Activated CD4-positive, alpha-beta T cell treated with anti-CD3 and anti-CD28 coated beads, Interleukin-2, amount 10 ng/mL, durations not matched to agents 7 days and 5 days (primary cell): Measurements from ENCODE around the gene UBXN1. TPM values are rescaled to one million over a fixed set of nuclear protein-coding genes. Genes with fewer than 3 reads are reported as not detected.

ENCODE experiments used
- CTCF ChIA-PET: fragments of 350-600 bp; sonication (Branson Sonifier 250); formaldehyde crosslinking; loops from one replicate; lab custom pipeline; 2021; ENCODE audit warnings: antibody characterized with exemption; lab: Charles Lee
- POLR2A ChIA-PET: fragments of 350-600 bp; sonication (Branson Sonifier 250); formaldehyde crosslinking; loops from one replicate; lab custom pipeline; 2021; ENCODE audit warnings: antibody characterized with exemption; lab: Charles Lee
- DNase-seq: peaks from one replicate; pipeline ENCODE4 v3.0.0-alpha.2; 2020
- H3K27ac Mint-ChIP-seq: one replicate; pipeline ENCODE4 v1.8.0; 2021; ENCODE audit warnings: mild to moderate bottlenecking, moderate library complexity, mixed read lengths
- H3K27me3 Mint-ChIP-seq: one replicate; pipeline ENCODE4 v1.8.0; 2021; ENCODE audit warnings: mixed read lengths
- H3K36me3 Mint-ChIP-seq: one replicate; pipeline ENCODE4 v1.8.0; 2021; ENCODE audit warnings: low read depth, mixed read lengths
- H3K4me1 Mint-ChIP-seq: one replicate; pipeline ENCODE4 v1.8.0; 2021; ENCODE audit warnings: mixed read lengths
- H3K4me3 Mint-ChIP-seq: one replicate; pipeline ENCODE4 v1.8.0; 2021; ENCODE audit warnings: mild to moderate bottlenecking, moderate library complexity, mixed read lengths
- H3K9me3 Mint-ChIP-seq: one replicate; pipeline ENCODE4 v1.8.0; 2021; ENCODE audit warnings: mixed read lengths
- total RNA-seq, 2 experiments: library from RNA; stranded (reverse); gene quantifications; one replicate each; pipeline ENCODE4 v1.2.3, GENCODE V29; 2021

UBXN1 gene
- total RNA-seq: 100 to 1,000 TPM; 126 to 146 TPM

GRCh38 chr11:62678770-62679696, at the start of gene UBXN1:
UBXN1 (minus strand) TSS chr11:62679073; CDS start chr11:62678923, 150 bp downstream.
- no peaks in the 10 kb centered on the region for H3K27me3 Mint-ChIP-seq
- CTCF ChIA-PET: interaction anchor here (0.7 to 2.4 kb wide), 7 partner anchors 7 to 202 kb away, joined by 3 to 11 read pairs (median 4); partner anchors contain the start of genes LBHD1, LRRN4CL, SLC3A2 and TUT1

GRCh38 chr11:62728171-62728988, 49.5 kb upstream of the UBXN1 start, which contains the start of gene TTC9C:
TTC9C (plus strand) TSS chr11:62728486; CDS start chr11:62728849, 363 bp downstream.
- Mint-ChIP-seq H3K9me3 (no peaks in the 10 kb centered on the region), H3K4me1 (peaks cover 50% of the 10 kb centered on the region), H3K27me3 (no peaks in the 10 kb centered on the region), H3K4me3 (peak within 1 kb of the TSS; percentile 96), H3K36me3 (peaks cover 60% of the 10 kb centered on the region), H3K27ac (peak within 1 kb of the TSS; percentile 98)
- CTCF ChIA-PET: interaction anchor here (0.6 to 2.9 kb wide), 9 partner anchors 10 to 304 kb away, joined by 3 to 13 read pairs (median 3); partner anchors contain the start of genes POLR2G, SLC3A2, TUT1 and ZBTB3
- POLR2A ChIA-PET: interaction anchor here (0.5 to 1.0 kb wide), 4 partner anchors 8 to 539 kb away, joined by 3 to 9 read pairs (median 3); partner anchors contain the start of gene SLC3A2
- peak; percentile 89 for DNase-seq

More at GRCh38 chr11:62678770-62679696, at the start of gene UBXN1:
- H3K9me3 Mint-ChIP-seq: no peaks in the 10 kb centered on the region
- DNase-seq: peak; percentile 89
- H3K27ac Mint-ChIP-seq: peak within 1 kb of the TSS; percentile 92
- H3K4me3 Mint-ChIP-seq: peak within 1 kb of the TSS; percentile 90
- peaks cover 42% of the 10 kb centered on the region for H3K4me1 Mint-ChIP-seq
- peaks cover 26% of the 10 kb centered on the region for H3K36me3 Mint-ChIP-seq
- POLR2A ChIA-PET: interaction anchor here (1.0 to 1.4 kb wide), 2 partner anchors 13 to 14 kb away, joined by 7 to 8 read pairs; partner anchors contain the start of genes C11orf98 and CSKMT

GRCh38 chr11:62727872-62728170, 48.9 kb upstream of the UBXN1 start:
- Mint-ChIP-seq H3K4me1 (peaks cover 49% of the 10 kb centered on the region), H3K27ac (peak overlapping the region; percentile 98), H3K36me3 (peaks cover 60% of the 10 kb centered on the region), H3K27me3 (no peaks in the 10 kb centered on the region), H3K9me3 (no peaks in the 10 kb centered on the region), H3K4me3 (peak overlapping the region; percentile 96)
- CTCF ChIA-PET: interaction anchor here (0.6 to 1.6 kb wide), 14 partner anchors 11 to 900 kb away, joined by 3 to 8 read pairs (median 3); partner anchors contain the start of genes POLR2G, SLC3A2, TMEM179B and TUT1
- DNase-seq: peak; percentile 93
- POLR2A ChIA-PET: interaction anchor here (0.6 to 1.6 kb wide), 7 partner anchors 19 to 539 kb away, joined by 3 to 17 read pairs (median 4); partner anchors contain the start of genes GANAB, SLC3A2 and TUT1

GRCh38 chr11:62727165-62727871, 48.4 kb upstream of the UBXN1 start, which contains the start of gene HNRNPUL2:
HNRNPUL2 (minus strand) TSS chr11:62727457; CDS start chr11:62727156, 301 bp downstream.
- POLR2A ChIA-PET: interaction anchor here (0.6 to 1.6 kb wide), 8 partner anchors 18 to 538 kb away, joined by 3 to 17 read pairs (median 4); partner anchors contain the start of genes GANAB, SLC3A2 and TUT1
- H3K36me3 Mint-ChIP-seq: peaks cover 63% of the 10 kb centered on the region

GRCh38 chr11:62726915-62727164, 48.0 kb upstream of the UBXN1 start:
- Mint-ChIP-seq H3K4me3 (peak overlapping the region; percentile 96), H3K27ac (peak overlapping the region; percentile 98), H3K9me3 (no peaks in the 10 kb centered on the region), H3K4me1 (peaks cover 57% of the 10 kb centered on the region), H3K36me3 (peaks cover 68% of the 10 kb centered on the region), H3K27me3 (no peaks in the 10 kb centered on the region)
- CTCF ChIA-PET: interaction anchor here (0.8 to 1.6 kb wide), 10 partner anchors 10 to 136 kb away, joined by 3 to 8 read pairs (median 3); partner anchors contain the start of genes TMEM179B, TUT1, UQCC3 and ZBTB3
- POLR2A ChIA-PET: interaction anchor here (0.9 to 1.6 kb wide), 6 partner anchors 18 to 155 kb away, joined by 3 to 17 read pairs (median 3); partner anchors contain the start of genes GANAB, SLC3A2 and TUT1
- DNase-seq: no peak

More at GRCh38 chr11:62727165-62727871, 48.4 kb upstream of the UBXN1 start, which contains the start of gene HNRNPUL2:
- Mint-ChIP-seq H3K27me3 (no peaks in the 10 kb centered on the region), H3K4me1 (peaks cover 53% of the 10 kb centered on the region), H3K27ac (peak within 1 kb of the TSS; percentile 98), H3K9me3 (no peaks in the 10 kb centered on the region), H3K4me3 (peak within 1 kb of the TSS; percentile 96)
- CTCF ChIA-PET: interaction anchor here (0.6 to 1.6 kb wide), 17 partner anchors 11 to 901 kb away, joined by 3 to 8 read pairs (median 3); partner anchors contain the start of genes POLR2G, SLC3A2, TMEM179B and TUT1
- peak; percentile 98 for DNase-seq

- peaks cover 71% of the 10 kb centered on the region for H3K36me3 Mint-ChIP-seq
- H3K4me1 Mint-ChIP-seq: peaks cover 60% of the 10 kb centered on the region
- no peaks in the 10 kb centered on the region for H3K27me3 Mint-ChIP-seq
- H3K27ac Mint-ChIP-seq: peak overlapping the region; percentile 98
- no peak for DNase-seq
- ChIA-PET CTCF (interaction anchor here (0.6 to 1.6 kb wide), 9 partner anchors 21 to 155 kb away, joined by 3 to 8 read pairs (median 4); partner anchors contain the start of genes TUT1, UQCC3 and ZBTB3), POLR2A (interaction anchor here (0.7 to 1.6 kb wide), 6 partner anchors 20 to 155 kb away, joined by 3 to 17 read pairs (median 3); partner anchors contain the start of genes SLC3A2 and TUT1)
- no peaks in the 10 kb centered on the region for H3K9me3 Mint-ChIP-seq
- H3K4me3 Mint-ChIP-seq: peak overlapping the region; percentile 96
These were observed 47.5 kb upstream of the UBXN1 start for GRCh38 chr11:62726156-62726914.

GRCh38 chr11:62725646-62726045, 46.8 kb upstream of the UBXN1 start:
- ChIA-PET POLR2A (interaction anchor here (0.9 kb wide), 1 partner anchor 136 kb away, joined by 3 read pairs; no protein-coding TSS in a partner anchor), CTCF (interaction anchor here (0.7 to 3.5 kb wide), 3 partner anchors 33 to 156 kb away, joined by 4 to 11 read pairs (median 7); partner anchors contain the start of gene TMEM179B)
- Mint-ChIP-seq H3K4me3 (peak overlapping the region; percentile 96), H3K27ac (peak overlapping the region; percentile 98), H3K9me3 (no peaks in the 10 kb centered on the region), H3K4me1 (peaks cover 61% of the 10 kb centered on the region), H3K36me3 (peaks cover 74% of the 10 kb centered on the region), H3K27me3 (no peaks in the 10 kb centered on the region)
- DNase-seq: no peak

- Mint-ChIP-seq H3K4me3 (peak overlapping the region; percentile 96), H3K4me1 (peaks cover 61% of the 10 kb centered on the region), H3K9me3 (no peaks in the 10 kb centered on the region), H3K36me3 (peaks cover 79% of the 10 kb centered on the region), H3K27ac (no peak overlapping the region), H3K27me3 (no peaks in the 10 kb centered on the region)
- CTCF ChIA-PET: interaction anchor here (1.1 to 3.5 kb wide), 6 partner anchors 10 to 157 kb away, joined by 3 to 11 read pairs (median 3); partner anchors contain the start of gene TMEM179B
- DNase-seq: no peak
- POLR2A ChIA-PET: no interaction called here
These were observed 45.3 kb upstream of the UBXN1 start for GRCh38 chr11:62724171-62724570.

- POLR2A ChIA-PET: no interaction called here
- Mint-ChIP-seq H3K4me3 (no peak overlapping the region), H3K9me3 (no peaks in the 10 kb centered on the region), H3K27ac (no peak overlapping the region), H3K4me1 (peaks cover 72% of the 10 kb centered on the region), H3K27me3 (no peaks in the 10 kb centered on the region), H3K36me3 (peaks cover 89% of the 10 kb centered on the region)
- DNase-seq: no peak
- CTCF ChIA-PET: no interaction called here
These were observed 43.1 kb upstream of the UBXN1 start for GRCh38 chr11:62721994-62722393.

GRCh38 chr11:62719302-62719978, 40.6 kb upstream of the UBXN1 start:
- DNase-seq: no peak
- no peaks in the 10 kb centered on the region for H3K27me3 Mint-ChIP-seq
- H3K9me3 Mint-ChIP-seq: no peaks in the 10 kb centered on the region
- H3K36me3 Mint-ChIP-seq: peaks cover 90% of the 10 kb centered on the region
- peak overlapping the region; percentile 36 for H3K27ac Mint-ChIP-seq
- CTCF ChIA-PET: interaction anchor here (0.6 to 1.1 kb wide), 4 partner anchors 22 to 170 kb away, joined by 3 to 4 read pairs (median 4); no protein-coding TSS in a partner anchor
- POLR2A ChIA-PET: no interaction called here
- H3K4me1 Mint-ChIP-seq: peaks cover 80% of the 10 kb centered on the region
- H3K4me3 Mint-ChIP-seq: no peak overlapping the region
